Activated gamma-delta T cell (primary cell): ENCODE data around the gene COLEC12.

Experiments
- DNase-seq: peaks from one replicate; lab custom pipeline; 2025; lab: John Stamatoyannopoulos, UW

COLEC12 gene

GRCh38 chr18:475202-476031 is 25.1 kb downstream of the COLEC12 start:
- DNase-seq: no peak

GRCh38 chr18:474416-474815 is 26.1 kb downstream of the COLEC12 start:
- no peak for DNase-seq

- DNase-seq: no peak
Measured at GRCh38 chr18:473802-474201, 26.7 kb downstream of the COLEC12 start.

- DNase-seq: no peak
Measured at GRCh38 chr18:471716-472115, 28.8 kb downstream of the COLEC12 start.

GRCh38 chr18:470661-471501 is 29.6 kb downstream of the COLEC12 start:
- DNase-seq: no peak

GRCh38 chr18:468955-469790 is 31.3 kb downstream of the COLEC12 start:
- no peak for DNase-seq

- DNase-seq: no peak
Measured at GRCh38 chr18:463827-464541, 36.5 kb downstream of the COLEC12 start.

- no peak for DNase-seq
Measured at GRCh38 chr18:463403-463802, 37.1 kb downstream of the COLEC12 start.

GRCh38 chr18:461762-462161 is 38.7 kb downstream of the COLEC12 start:
- no peak for DNase-seq

GRCh38 chr18:460791-461190 is 39.7 kb downstream of the COLEC12 start:
- no peak for DNase-seq

GRCh38 chr18:459814-460593 is 40.5 kb downstream of the COLEC12 start:
- DNase-seq: no peak

- DNase-seq: no peak
Measured at GRCh38 chr18:457521-458412, 42.7 kb downstream of the COLEC12 start.

- no peak for DNase-seq
Measured at GRCh38 chr18:457140-457519, 43.4 kb downstream of the COLEC12 start.

GRCh38 chr18:456361-457139 is 44.0 kb downstream of the COLEC12 start:
- no peak for DNase-seq

- DNase-seq: no peak
Measured at GRCh38 chr18:453400-453799, 47.1 kb downstream of the COLEC12 start.

- no peak for DNase-seq
Measured at GRCh38 chr18:452816-453215, 47.7 kb downstream of the COLEC12 start.

GRCh38 chr18:449374-449773 is 51.1 kb downstream of the COLEC12 start:
- DNase-seq: no peak

GRCh38 chr18:448116-448790 is 52.2 kb downstream of the COLEC12 start:
- DNase-seq: no peak
